PFSK-1 (cell line): ENCODE measurements around the gene MET.

Experiments
- FOXP2 ChIP-seq: optimal IDR thresholded peaks from 2 replicates; pipeline ENCODE3; 2011; ENCODE audit warnings: borderline replicate concordance, control low read depth, inconsistent platforms; ENCODE audit not compliant: insufficient read depth; ENCODE audit errors: extremely low read length, extremely low read depth
- POLR2AphosphoS5 ChIP-seq: IDR thresholded peaks from 2 replicates; pipeline ENCODE4 v1.6.1; 2012; ENCODE audit warnings: low read depth, mild to moderate bottlenecking, control low read depth, low read length, moderate library complexity
- REST ChIP-seq, 2 experiments: IDR thresholded peaks; 2 replicates each; pipeline versions ENCODE4 v1.6.1 to v1.8.0; 2011 to 2012; ENCODE audit warnings: low read depth in 2 of 2, low read length in 2 of 2, control low read depth in 1 of 2, inconsistent platforms in 1 of 2, mild to moderate bottlenecking in 1 of 2, moderate library complexity in 1 of 2; ENCODE audit not compliant: insufficient read depth in 1 of 2
- SIN3A ChIP-seq: IDR thresholded peaks from 2 replicates; pipeline ENCODE4 v1.6.1; 2012; ENCODE audit warnings: mild to moderate bottlenecking, low read length, moderate library complexity, borderline replicate concordance; ENCODE audit not compliant: insufficient read depth
- TAF1 ChIP-seq: IDR thresholded peaks from 2 replicates; pipeline ENCODE4 v1.6.1; 2012; ENCODE audit warnings: low read length, control low read depth, borderline replicate concordance; ENCODE audit not compliant: insufficient read depth

MET gene

GRCh38 chr7:116663744-116664143 is 8.3 kb upstream of the MET start:
- TF ChIP-seq TAF1 (no peak), POLR2AphosphoS5 (no peak), SIN3A (no peak), FOXP2 (no peak), REST (IDR thresholded peaks at IDR 0.05; ENCODE audit: insufficient read depth in 1 of 2, low read depth in 2 of 2, low read length in 2 of 2) (no peak)

- no peak for TF ChIP-seq FOXP2
- TF ChIP-seq TAF1 = no peak
- no peak for TF ChIP-seq SIN3A
These were observed 6.5 kb upstream of the MET start for GRCh38 chr7:116665332-116665996.

- TF ChIP-seq SIN3A = no peak
- TF ChIP-seq TAF1 = no peak
- no peak for TF ChIP-seq FOXP2
- no peak for TF ChIP-seq POLR2AphosphoS5
- TF ChIP-seq REST (IDR thresholded peaks at IDR 0.05; ENCODE audit: insufficient read depth in 1 of 2, low read depth in 2 of 2, low read length in 2 of 2) = no peak
These were observed 2.2 kb upstream of the MET start for GRCh38 chr7:116669769-116670168.

GRCh38 chr7:116670409-116671015 is 1.5 kb upstream of the MET start:
- no peak for TF ChIP-seq SIN3A
- TF ChIP-seq POLR2AphosphoS5 = no peak
- TF ChIP-seq TAF1 = no peak
- no peak for TF ChIP-seq FOXP2
- no peak for TF ChIP-seq REST (IDR thresholded peaks at IDR 0.05; ENCODE audit: insufficient read depth in 1 of 2, low read depth in 2 of 2, low read length in 2 of 2)

- TF ChIP-seq TAF1 (no peak), SIN3A (no peak), REST (IDR thresholded peaks at IDR 0.05; ENCODE audit: insufficient read depth in 1 of 2, low read depth in 2 of 2, low read length in 2 of 2) (no peak), POLR2AphosphoS5 (no peak), FOXP2 (no peak)
These were observed 885 bp upstream of the MET start for GRCh38 chr7:116671111-116671510.
